ENCODE data around the gene GNAI3.

- TF ChIP-seq POLR2A (IDR thresholded peaks at IDR 0.05; ENCODE audit: extremely low read depth, insufficient read length) = no peak
- no peak for TF ChIP-seq MYC (IDR thresholded peaks at IDR 0.05; ENCODE audit: low read depth, low read length)
- no peak for TF ChIP-seq CTCF (IDR thresholded peaks at IDR 0.05; ENCODE audit: low read depth, low read length)
- TF ChIP-seq MAX (IDR thresholded peaks at IDR 0.05; ENCODE audit: low read depth, low read length) = no peak
Measured at GRCh38 chr1:109618661-109619575, 70.5 kb downstream of the GNAI3 start.
